PC-3 (cell line): Measurements from ENCODE around the gene HSF2BP.

Experiments used
- CTCF ChIP-seq: fragments of 300-600 bp; sonication (generic); conservative IDR thresholded peaks from 2 replicates; pipeline ENCODE4 v1.5.1; 2017; ENCODE audit warnings: antibody characterized with exemption, low read depth, mild to moderate bottlenecking, low read length
- EZH2 ChIP-seq: fragments of 300-600 bp; sonication (generic); IDR thresholded peaks from one replicate; pipeline ENCODE4 v1.6.1; 2017; ENCODE audit warnings: antibody characterized with exemption, mild to moderate bottlenecking, low read length; ENCODE audit not compliant: unreplicated experiment
- EZH2phosphoT487 ChIP-seq: fragments of 300-600 bp; sonication (generic); IDR thresholded peaks from 2 replicates; pipeline ENCODE4 v1.6.1; 2018; ENCODE audit warnings: mild to moderate bottlenecking, antibody characterized with exemption, low read length, borderline replicate concordance

- TF ChIP-seq EZH2 (no peak), EZH2phosphoT487 (no peak), CTCF (no peak)
Observed at GRCh38 chr21:43600642-43601402, 58.5 kb downstream of the HSF2BP start.
